Measurements from ENCODE around the gene GRIK5. TPM values are rescaled to one million over a fixed set of nuclear protein-coding genes. Genes with fewer than 3 reads are reported as not detected.
A peak's percentile ranks its signal among the peaks of the same experiment; 100 is the strongest.
"Not testable (repeated sequence)": the region's sequence is repeated elsewhere in the genome, so short reads cannot be mapped to it uniquely, and the experiment has no call there.

The GRIK5 gene
- total RNA-seq, 1 donor from 2014 or later = 0.29 TPM

DNA sequence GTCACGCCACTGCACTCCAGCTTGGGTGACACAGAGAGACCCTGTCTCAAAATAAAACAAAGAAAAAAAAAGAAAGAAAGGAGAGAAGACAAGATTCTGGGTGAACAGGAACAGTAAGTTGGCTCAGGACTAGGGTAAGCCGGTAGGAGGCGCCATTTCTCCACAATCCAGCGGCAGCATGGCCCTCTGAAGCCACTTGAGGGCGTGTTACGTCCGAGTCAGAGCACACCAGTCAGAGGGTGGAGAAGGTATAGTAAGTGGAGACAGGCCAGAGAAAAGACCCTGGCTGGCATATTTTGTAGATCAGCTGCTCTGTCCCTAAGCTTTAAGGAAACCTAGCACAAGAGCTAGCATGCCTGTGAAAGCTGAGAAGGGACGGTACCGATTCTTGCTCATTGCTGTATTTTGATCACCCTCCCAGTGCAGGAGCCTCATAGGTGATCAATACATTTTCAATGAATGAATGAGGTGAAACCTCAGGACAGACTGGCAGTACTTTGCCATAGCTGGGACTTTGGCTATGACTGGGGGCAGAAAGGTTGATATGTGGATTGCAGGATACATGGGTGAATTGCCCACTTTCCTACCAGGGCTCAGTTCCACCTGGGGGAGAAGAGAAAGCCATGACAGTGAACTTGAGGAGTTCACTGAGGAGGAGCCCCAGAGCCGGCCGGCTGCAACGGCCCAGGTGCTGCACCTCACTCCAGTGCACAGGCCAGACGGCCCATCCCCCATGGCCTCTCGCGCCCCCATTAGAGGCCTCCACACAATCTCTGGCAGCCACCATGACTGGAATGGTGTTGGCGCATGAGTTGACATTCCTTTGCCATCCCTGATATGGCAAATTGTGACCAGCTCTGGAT is 38.8 kb upstream of the GRIK5 start:
- no peaks in the 10 kb centered on the region for H3K27me3 ChIP-seq

DNA sequence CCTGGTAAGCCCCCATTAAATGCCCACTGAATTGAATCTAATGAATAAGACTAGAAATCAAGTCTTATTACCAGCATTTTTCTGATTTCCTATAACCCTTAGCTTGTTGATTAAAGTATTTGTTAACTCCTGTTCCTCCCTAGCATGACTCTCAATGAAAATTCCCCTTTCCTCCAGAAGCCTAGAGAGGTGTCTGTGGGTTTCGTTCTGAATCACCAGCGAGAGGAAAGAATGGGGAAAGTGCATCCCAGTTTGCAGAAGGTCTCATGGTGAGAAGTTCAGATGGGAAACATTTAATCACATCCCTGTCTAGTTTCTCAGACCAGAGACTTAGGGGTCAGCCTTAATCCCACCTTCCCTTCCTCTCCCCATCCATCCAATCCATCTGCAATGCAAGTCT is 35.4 kb upstream of the GRIK5 start:
- H3K4me1 ChIP-seq = no peaks in the 10 kb centered on the region
- no peak overlapping the region for H3K4me3 ChIP-seq
- TF ChIP-seq, protein P1, sequence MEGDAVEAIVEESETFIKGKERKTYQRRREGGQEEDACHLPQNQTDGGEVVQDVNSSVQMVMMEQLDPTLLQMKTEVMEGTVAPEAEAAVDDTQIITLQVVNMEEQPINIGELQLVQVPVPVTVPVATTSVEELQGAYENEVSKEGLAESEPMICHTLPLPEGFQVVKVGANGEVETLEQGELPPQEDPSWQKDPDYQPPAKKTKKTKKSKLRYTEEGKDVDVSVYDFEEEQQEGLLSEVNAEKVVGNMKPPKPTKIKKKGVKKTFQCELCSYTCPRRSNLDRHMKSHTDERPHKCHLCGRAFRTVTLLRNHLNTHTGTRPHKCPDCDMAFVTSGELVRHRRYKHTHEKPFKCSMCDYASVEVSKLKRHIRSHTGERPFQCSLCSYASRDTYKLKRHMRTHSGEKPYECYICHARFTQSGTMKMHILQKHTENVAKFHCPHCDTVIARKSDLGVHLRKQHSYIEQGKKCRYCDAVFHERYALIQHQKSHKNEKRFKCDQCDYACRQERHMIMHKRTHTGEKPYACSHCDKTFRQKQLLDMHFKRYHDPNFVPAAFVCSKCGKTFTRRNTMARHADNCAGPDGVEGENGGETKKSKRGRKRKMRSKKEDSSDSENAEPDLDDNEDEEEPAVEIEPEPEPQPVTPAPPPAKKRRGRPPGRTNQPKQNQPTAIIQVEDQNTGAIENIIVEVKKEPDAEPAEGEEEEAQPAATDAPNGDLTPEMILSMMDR (IDR thresholded peaks at IDR 0.05) = no peak
- intact Hi-C loops (cut with DNase I) = no loop called here
- H3K36me3 ChIP-seq = no peaks in the 10 kb centered on the region
- H3K27ac ChIP-seq = no peak overlapping the region
- DNase-seq (no peak), ATAC-seq (no peak)
- H3K9me3 ChIP-seq = no peaks in the 10 kb centered on the region
- no peaks in the 10 kb centered on the region for H3K27me3 ChIP-seq

More for the DNA sequence above, 38.8 kb upstream of the GRIK5 start:
- TF ChIP-seq, protein P1 (IDR thresholded peaks at IDR 0.05) = peak; percentile 90
- Histone ChIP-seq H3K27ac (no peak overlapping the region), H3K9me3 (no peaks in the 10 kb centered on the region), H3K36me3 (no peaks in the 10 kb centered on the region), H3K4me3 (no peak overlapping the region), H3K4me1 (no peaks in the 10 kb centered on the region)
- peak; percentile 84 for DNase-seq
- intact Hi-C loops (cut with DNase I) = no loop called here
- peak; percentile 97 for ATAC-seq

DNA sequence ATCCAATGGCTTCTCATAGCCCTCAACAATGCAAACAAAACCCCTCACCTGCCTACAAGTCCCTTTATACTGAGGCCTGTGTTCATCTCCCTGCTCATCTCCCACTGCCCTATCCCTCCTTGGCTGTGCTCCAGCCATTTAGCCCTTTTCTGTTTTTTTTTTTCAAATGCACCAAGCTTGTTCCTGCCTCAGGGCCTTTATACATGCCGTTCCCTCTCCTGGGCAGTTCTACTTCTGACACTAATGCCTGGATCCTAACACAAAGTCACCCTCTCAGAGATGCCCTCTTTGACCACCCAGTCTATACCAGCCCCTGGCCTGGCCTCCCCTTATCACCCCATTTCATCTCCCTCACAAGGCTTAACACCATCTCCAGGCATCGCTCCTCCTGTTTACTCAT is 32.9 kb upstream of the GRIK5 start:
- no peaks in the 10 kb centered on the region for H3K27me3 ChIP-seq
- H3K4me1 ChIP-seq = no peaks in the 10 kb centered on the region
- H3K36me3 ChIP-seq = no peaks in the 10 kb centered on the region
- H3K4me3 ChIP-seq = no peak overlapping the region
- TF ChIP-seq, protein P1 (IDR thresholded peaks at IDR 0.05) = no peak
- no peaks in the 10 kb centered on the region for H3K9me3 ChIP-seq
- DNase-seq (no peak), ATAC-seq (no peak)
- no peak overlapping the region for H3K27ac ChIP-seq
- intact Hi-C loops (cut with DNase I) = no loop called here

DNA sequence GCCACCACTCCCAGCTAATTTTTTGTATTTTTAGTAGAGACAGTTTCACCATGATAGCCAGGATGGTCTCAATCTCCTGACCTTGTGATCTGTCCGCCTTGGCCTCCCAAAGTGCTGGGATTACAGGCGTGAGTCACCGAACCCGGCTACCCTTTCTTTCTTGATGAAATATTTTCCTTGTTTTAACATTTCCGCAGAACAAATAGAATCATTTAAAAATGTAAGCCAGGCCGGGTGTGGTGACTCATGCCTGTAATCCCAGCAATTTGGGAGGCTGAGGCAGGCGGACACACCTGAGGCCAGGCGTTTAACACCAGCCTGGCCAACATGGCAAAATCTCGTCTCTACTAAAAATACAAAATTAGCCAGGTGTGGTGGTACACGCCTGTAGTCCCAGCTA is 30.2 kb upstream of the GRIK5 start:
- H3K9me3 ChIP-seq; H3K27me3 ChIP-seq; H3K4me1 ChIP-seq; DNase-seq; H3K36me3 ChIP-seq; intact Hi-C loops (cut with DNase I); ATAC-seq; H3K27ac ChIP-seq; H3K4me3 ChIP-seq: not testable (repeated sequence)

DNA sequence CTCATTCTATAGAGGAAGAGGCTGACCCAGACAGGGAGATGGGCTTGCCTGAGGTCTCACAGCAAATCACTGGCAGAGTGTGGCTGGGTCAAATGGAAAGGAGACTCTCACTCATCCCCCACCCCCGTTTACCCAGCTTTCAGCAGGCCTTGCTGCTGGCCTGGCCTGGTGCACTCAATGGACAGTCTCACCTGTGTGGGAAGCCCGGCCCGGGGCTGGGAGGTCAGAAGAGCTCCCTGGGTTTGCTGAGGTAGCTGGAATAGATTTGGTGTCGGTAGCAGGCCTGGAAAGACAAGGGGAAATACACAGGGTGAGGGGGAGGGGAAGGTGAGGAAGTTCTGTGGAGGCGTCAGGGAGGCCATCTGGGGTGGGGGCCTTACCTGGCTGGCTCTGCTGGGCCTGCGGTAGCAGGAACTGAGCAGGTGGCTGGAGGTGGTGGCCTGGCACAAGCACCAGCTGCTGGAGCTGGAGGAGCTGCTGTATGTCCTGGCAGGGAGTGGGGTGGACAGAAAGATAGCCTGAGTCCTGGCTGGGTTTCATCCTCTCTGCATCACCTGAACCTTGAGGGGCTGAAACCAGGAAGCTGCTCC is 29.4 kb upstream of the GRIK5 start:
- intact Hi-C loops (cut with DNase I) = no loop called here
- ATAC-seq = no peak
- Histone ChIP-seq H3K27ac (no peak overlapping the region), H3K4me1 (no peaks in the 10 kb centered on the region), H3K9me3 (no peaks in the 10 kb centered on the region), H3K27me3 (no peaks in the 10 kb centered on the region), H3K36me3 (no peaks in the 10 kb centered on the region), H3K4me3 (no peak overlapping the region)
- no peak for DNase-seq
- TF ChIP-seq, protein P1 (IDR thresholded peaks at IDR 0.05) = no peak

DNA sequence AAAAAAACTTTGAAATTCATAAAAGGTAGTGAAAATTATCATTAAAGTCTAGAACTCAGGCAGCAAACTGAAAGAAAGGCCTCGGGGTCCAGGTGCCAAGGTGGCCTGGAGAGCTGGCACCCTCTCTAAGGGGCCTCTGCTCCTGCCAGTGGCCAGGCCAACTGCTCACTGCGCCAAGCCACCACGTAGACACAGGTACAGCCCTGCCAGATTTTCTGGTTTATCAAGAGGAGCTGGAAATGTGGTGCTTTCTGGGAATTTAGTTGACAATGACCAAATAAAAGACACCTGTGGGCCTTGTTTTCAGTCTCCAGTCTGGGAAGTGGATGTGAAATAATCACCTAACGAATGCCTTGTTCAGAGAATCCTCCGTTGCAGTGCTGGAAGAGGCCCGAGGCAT is 28.8 kb upstream of the GRIK5 start:
- Histone ChIP-seq H3K4me3 (no peak overlapping the region), H3K4me1 (no peaks in the 10 kb centered on the region), H3K9me3 (no peaks in the 10 kb centered on the region), H3K27ac (no peak overlapping the region), H3K36me3 (no peaks in the 10 kb centered on the region), H3K27me3 (no peaks in the 10 kb centered on the region)
- TF ChIP-seq, protein P1 (IDR thresholded peaks at IDR 0.05) = no peak
- intact Hi-C loops (cut with DNase I) = no loop called here
- ATAC-seq (no peak), DNase-seq (no peak)
